Body of pancreas (tissue), 4 donors: ENCODE data around the gene DIS3. TPM values are rescaled to one million over a fixed set of nuclear protein-coding genes. Genes with fewer than 3 reads are reported as not detected.
A peak's percentile ranks its signal among the peaks of the same experiment; 100 is the strongest.
"Not testable (repeated sequence)": the region's sequence is repeated elsewhere in the genome, so short reads cannot be mapped to it uniquely, and the experiment has no call there.

Source experiments
- ATAC-seq: fragments of 150-250 bp; one replicate; pipeline ENCODE4 v1.9.1; 2016
- DNase-seq, 4 donors: peaks; one replicate each; pipeline ENCODE4 v3.0.0-alpha.2; 2019
- H3K27ac ChIP-seq, 4 donors: fragments of 200-600 bp; sonication (generic); 1 replicate in 3 of 4; 2 replicates in 1 of 4; pipeline versions ENCODE4 v1.5.1 to v1.6.1; 2016 to 2019; ENCODE audit warnings: mild to moderate bottlenecking in 1 of 4, mixed read lengths in 1 of 4, moderate library complexity in 1 of 4
- H3K27me3 ChIP-seq, 2 donors: fragments of 200-600 bp; sonication (generic); one replicate each; pipeline ENCODE4 v1.6.0; 2016; ENCODE audit warnings: mild to moderate bottlenecking in 1 of 2
- H3K36me3 ChIP-seq, 2 donors: fragments of 200-600 bp; sonication (generic); replicated peaks in 1 of 2; 2 replicates each; pipeline ENCODE4 v1.5.1; 2016; ENCODE audit warnings: low read depth in 2 of 2; ENCODE audit not compliant: insufficient read depth in 1 of 2
- H3K4me1 ChIP-seq: fragments of 200-600 bp; sonication (generic); one replicate; pipeline ENCODE4 v1.6.0; 2016
- H3K4me3 ChIP-seq, 2 donors: fragments of 200-600 bp; sonication (generic); 1 replicate in 1 of 2; 2 replicates in 1 of 2; pipeline ENCODE4 v1.5.1; 2016 to 2019
- H3K9me3 ChIP-seq, 3 donors: fragments of 200-600 bp; sonication (generic); 1 replicate in 2 of 3; 2 replicates in 1 of 3; pipeline ENCODE4 v1.5.1; 2016
- POLR2A ChIP-seq, 3 donors: fragments of 450-650 bp; IDR thresholded peaks; one replicate each; pipeline ENCODE4 v1.6.1; 2016; ENCODE audit warnings: antibody characterized with exemption in 3 of 3, mild to moderate bottlenecking in 2 of 3
- WGBS, 2 donors: methylation state at CpG; one replicate each; pipeline ENCODE4 v1.1.5; 2017; 5-methylcytosine and 5-hydroxymethylcytosine counted together
- intact Hi-C: fragments of 100-400 bp; cut with DNase I; formaldehyde crosslinking; loops from one replicate; pipeline ENCODE4 v1.15.1; 2023
- total RNA-seq, 2 donors: library from RNA; depleted of rRNA; stranded (reverse); fragments of >200 nt; gene quantifications; one replicate each; pipeline ENCODE4 v1.1.0, GENCODE V29; 2016
- TF ChIP-seq, protein P1 (sequence below), 7 experiments: fragments of 450-650 bp in 4 of 7; fragments of 200-600 bp in 3 of 7; sonication (generic) in 3 of 7; IDR thresholded peaks; one replicate each; pipeline ENCODE4 v1.5.1; 2016 to 2019; ENCODE audit warnings: antibody characterized with exemption in 7 of 7

The DIS3 gene
- total RNA-seq, 2 donors from 2014 or later: 7.9 to 10.1 TPM

DNA sequence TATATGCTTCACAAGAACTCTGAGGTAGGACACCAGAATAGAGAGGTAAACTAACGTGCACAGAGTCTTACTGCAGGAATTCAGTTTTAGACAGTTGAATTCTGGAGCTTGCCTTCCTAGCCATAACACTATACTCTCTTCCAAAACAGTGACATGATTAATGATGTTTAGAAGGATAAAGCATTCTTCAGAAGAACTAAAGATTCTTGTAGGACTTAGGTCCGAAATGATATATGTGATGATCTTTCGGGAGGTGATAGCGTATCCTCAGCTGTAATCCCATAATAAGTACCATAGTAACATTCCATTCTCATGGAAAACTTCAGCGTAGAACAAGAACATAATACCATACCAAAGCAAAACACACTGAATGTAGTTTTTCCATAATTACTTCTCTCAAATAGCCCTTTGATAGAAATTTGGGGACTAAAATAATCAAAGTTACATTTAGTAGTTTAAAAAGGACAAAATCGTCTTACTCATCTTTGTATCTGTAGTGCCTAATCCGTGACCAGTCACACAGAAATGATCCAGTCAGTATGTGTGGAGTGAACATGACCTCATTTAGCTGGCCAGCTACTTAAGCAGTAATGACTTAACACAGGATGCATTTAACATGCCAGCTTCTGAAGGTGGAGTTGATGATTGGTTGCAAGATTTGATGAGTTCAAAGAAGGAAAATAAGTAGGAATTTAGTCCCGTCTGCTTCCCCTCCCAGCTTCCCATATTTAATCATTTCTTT lies 38.6 kb upstream of the DIS3 start:
- WGBS, 2 donors: 87 to 91% methylated on average over 8 of the region's 8 CpGs
- TF ChIP-seq, protein P1, sequence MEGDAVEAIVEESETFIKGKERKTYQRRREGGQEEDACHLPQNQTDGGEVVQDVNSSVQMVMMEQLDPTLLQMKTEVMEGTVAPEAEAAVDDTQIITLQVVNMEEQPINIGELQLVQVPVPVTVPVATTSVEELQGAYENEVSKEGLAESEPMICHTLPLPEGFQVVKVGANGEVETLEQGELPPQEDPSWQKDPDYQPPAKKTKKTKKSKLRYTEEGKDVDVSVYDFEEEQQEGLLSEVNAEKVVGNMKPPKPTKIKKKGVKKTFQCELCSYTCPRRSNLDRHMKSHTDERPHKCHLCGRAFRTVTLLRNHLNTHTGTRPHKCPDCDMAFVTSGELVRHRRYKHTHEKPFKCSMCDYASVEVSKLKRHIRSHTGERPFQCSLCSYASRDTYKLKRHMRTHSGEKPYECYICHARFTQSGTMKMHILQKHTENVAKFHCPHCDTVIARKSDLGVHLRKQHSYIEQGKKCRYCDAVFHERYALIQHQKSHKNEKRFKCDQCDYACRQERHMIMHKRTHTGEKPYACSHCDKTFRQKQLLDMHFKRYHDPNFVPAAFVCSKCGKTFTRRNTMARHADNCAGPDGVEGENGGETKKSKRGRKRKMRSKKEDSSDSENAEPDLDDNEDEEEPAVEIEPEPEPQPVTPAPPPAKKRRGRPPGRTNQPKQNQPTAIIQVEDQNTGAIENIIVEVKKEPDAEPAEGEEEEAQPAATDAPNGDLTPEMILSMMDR (IDR thresholded peaks at IDR 0.05): no peak
- no peak for TF ChIP-seq POLR2A (IDR thresholded peaks at IDR 0.05)
- no peak for ATAC-seq

DNA sequence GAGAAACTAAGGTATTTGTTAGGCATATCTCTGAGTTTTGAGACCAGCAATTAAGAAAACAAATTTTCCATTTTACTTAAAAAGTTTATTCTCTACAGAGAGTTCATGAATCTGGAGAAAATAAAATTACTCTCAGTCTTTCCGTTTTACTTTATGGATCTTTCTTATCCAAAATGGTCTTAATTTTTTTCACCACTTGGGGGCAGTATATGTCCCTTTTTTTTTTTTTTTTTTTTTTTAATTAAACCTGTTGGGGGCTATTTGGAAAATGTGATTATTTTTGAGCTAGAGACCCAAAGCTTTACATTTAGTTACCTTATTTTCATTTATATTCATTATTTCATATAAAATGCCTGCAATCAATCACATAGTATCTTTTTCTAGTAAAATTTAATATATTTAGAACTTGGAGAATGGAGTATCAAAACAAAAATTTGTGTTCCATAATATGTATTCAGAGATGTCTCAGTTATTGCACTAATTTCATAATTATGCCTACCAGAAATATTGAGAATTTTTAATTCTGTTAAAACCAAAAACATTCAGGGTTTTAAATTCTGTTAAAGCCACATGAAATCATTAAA lies 27.3 kb upstream of the DIS3 start:
- no peak for TF ChIP-seq POLR2A (IDR thresholded peaks at IDR 0.05)
- TF ChIP-seq, protein P1 (IDR thresholded peaks at IDR 0.05): peak; percentile 19 to 71 (median 49)
- 3 to 9% methylated on average over 1 of the region's 1 CpG for WGBS, 2 donors
- no peaks in the 10 kb centered on the region for H3K36me3 ChIP-seq
- intact Hi-C loops: no loop called here
- no peak for ATAC-seq
- H3K4me1 ChIP-seq: no peaks in the 10 kb centered on the region
- no peaks in the 10 kb centered on the region for H3K27me3 ChIP-seq
- no peak for DNase-seq
- H3K4me3 ChIP-seq: no peak overlapping the region
- no peaks in the 10 kb centered on the region for H3K9me3 ChIP-seq
- peak overlapping the region in 1 of 4 donors; percentile 11 for H3K27ac ChIP-seq

More for the DNA sequence above, 38.6 kb upstream of the DIS3 start:
- Histone ChIP-seq H3K27me3 (no peaks in the 10 kb centered on the region), H3K27ac (no peak overlapping the region), H3K9me3 (no peaks in the 10 kb centered on the region), H3K36me3 (no peaks in the 10 kb centered on the region), H3K4me3 (no peak overlapping the region), H3K4me1 (no peaks in the 10 kb centered on the region)
- DNase-seq: no peak
- intact Hi-C loops: no loop called here

DNA sequence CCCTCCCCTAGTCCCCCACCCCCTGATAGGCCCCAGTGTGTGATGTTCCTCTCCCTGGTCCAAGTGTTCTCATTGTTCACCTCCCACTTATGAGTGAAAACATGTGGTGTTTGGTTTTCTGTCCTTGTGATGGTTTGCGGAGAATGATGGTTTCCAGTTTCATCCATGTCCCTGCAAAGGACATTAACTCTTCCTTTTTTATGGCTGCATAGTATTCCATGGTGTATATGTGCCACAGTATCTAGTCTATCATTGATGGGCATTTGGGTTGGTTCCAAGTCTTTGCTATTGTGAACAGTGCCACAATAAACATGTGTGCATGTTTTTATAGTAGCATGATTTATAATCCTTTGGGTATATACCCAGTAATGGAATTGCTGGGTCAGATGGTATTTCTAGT lies 24.8 kb upstream of the DIS3 start:
- H3K9me3 ChIP-seq, ATAC-seq, H3K27me3 ChIP-seq, H3K36me3 ChIP-seq, H3K4me1 ChIP-seq, DNase-seq, intact Hi-C loops, H3K27ac ChIP-seq, H3K4me3 ChIP-seq: not testable (repeated sequence)
- WGBS, 2 donors: 87 to 100% methylated on average over 1 of the region's 1 CpG

DNA sequence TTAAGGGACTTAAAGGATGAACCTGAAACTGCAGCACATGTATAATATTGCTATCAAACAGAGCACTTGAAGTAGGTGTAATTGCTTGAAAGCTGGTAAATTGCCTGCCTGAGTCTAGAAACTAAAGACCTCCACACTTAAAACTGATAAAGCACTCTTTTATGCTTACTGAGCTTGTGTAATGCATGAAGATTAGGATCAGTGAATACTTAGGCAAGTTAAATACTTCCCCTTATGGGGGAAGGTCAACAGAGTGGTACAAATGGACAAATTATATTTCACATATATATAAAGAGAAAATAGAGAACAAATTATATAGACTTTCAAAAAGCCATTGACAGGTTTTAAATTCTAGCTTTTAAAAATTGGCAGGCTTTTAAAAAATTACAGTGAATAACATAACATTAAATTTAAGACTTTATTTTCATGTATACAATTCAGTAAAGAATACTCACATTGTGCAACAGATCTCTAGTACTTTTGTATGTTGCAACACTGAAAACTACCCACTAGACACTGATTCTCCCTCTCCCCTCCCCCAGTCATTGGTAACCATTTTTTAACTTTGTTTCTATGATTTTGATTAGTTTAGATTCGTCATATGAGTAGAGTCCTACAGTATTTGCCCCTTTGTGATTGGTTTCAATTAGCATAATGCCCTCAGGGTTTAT lies 24.1 kb upstream of the DIS3 start:
- H3K36me3 ChIP-seq: no peaks in the 10 kb centered on the region
- H3K4me3 ChIP-seq: no peak overlapping the region
- H3K4me1 ChIP-seq: no peaks in the 10 kb centered on the region
- intact Hi-C loops: no loop called here
- H3K27me3 ChIP-seq: no peaks in the 10 kb centered on the region
- TF ChIP-seq, protein P1 (IDR thresholded peaks at IDR 0.05): no peak
- no peak overlapping the region for H3K27ac ChIP-seq
- DNase-seq (no peak), ATAC-seq (no peak)
- no peaks in the 10 kb centered on the region for H3K9me3 ChIP-seq
- WGBS, 2 donors: 97 to 100% methylated on average over 1 of the region's 1 CpG

DNA sequence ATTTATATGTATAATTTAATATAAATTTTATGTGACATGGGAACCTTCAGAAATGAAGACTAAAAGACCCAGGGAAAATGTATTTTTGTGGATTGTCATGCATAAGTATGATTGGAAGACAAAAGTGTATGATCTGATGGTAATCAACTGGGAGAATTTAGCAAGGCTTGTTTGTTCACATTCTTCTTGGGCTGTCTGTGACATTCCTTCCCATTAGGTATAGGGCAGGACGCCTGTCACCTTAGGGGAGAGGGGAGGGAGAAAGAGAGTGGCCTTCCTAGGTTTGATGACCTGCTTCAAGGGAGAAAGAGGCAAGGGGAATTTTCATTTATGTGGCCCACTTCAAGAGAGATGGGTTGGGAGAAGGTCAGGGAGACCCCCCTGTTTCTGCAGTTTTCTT lies 22.6 kb upstream of the DIS3 start:
- 100% methylated on average over 1 of the region's 1 CpG for WGBS, 2 donors

More for the DNA sequence above, 22.6 kb upstream of the DIS3 start:
- DNase-seq (no peak), ATAC-seq (no peak)
- no peaks in the 10 kb centered on the region for H3K27me3 ChIP-seq
- TF ChIP-seq, protein P1 (IDR thresholded peaks at IDR 0.05): no peak
- TF ChIP-seq POLR2A (IDR thresholded peaks at IDR 0.05): no peak
- intact Hi-C loops: no loop called here
- H3K4me1 ChIP-seq: no peaks in the 10 kb centered on the region
- no peaks in the 10 kb centered on the region for H3K9me3 ChIP-seq
- H3K27ac ChIP-seq: no peak overlapping the region
- no peaks in the 10 kb centered on the region for H3K36me3 ChIP-seq
- H3K4me3 ChIP-seq: no peak overlapping the region
